WTC11 (cell line): Measurements from ENCODE around the gene SENP8. TPM values are rescaled to one million over a fixed set of nuclear protein-coding genes. Genes with fewer than 3 reads are reported as not detected.

ENCODE experiments used
- ATAC-seq: fragments of 200-7000 bp; cut with Tn5 transposase; 2 replicates; pipeline ENCODE4 v1.10.0; 2021; ENCODE audit warnings: mild to moderate bottlenecking, moderate library complexity
- CTCF ChIA-PET: fragments of 300-600 bp; sonication (Branson Sonifier 250); formaldehyde crosslinking; loops from one replicate; lab custom pipeline; 2021; ENCODE audit warnings: antibody characterized with exemption; lab: Charles Lee
- POLR2A ChIA-PET: fragments of 350-600 bp; sonication (Branson Sonifier 250); formaldehyde crosslinking; loops from one replicate; lab custom pipeline; 2021; ENCODE audit warnings: antibody characterized with exemption; lab: Charles Lee
- DNase-seq: peaks from one replicate; pipeline ENCODE4 v3.0.0; 2021; ENCODE audit warnings: low spot score
- H3K27ac Mint-ChIP-seq: 2 replicates; pipeline ENCODE4 v1.8.0; 2021; ENCODE audit warnings: mixed read lengths
- H3K27me3 Mint-ChIP-seq: 2 replicates; pipeline ENCODE4 v1.8.0; 2021; ENCODE audit warnings: low read depth, mild to moderate bottlenecking, moderate library complexity, mixed read lengths
- H3K36me3 Mint-ChIP-seq: 2 replicates; pipeline ENCODE4 v1.8.0; 2021; ENCODE audit warnings: mixed read lengths
- H3K4me1 Mint-ChIP-seq: 2 replicates; pipeline ENCODE4 v1.8.0; 2022; ENCODE audit warnings: mixed read lengths
- H3K4me3 Mint-ChIP-seq: 2 replicates; pipeline ENCODE4 v1.8.0; 2021; ENCODE audit warnings: mild to moderate bottlenecking, moderate library complexity, mixed read lengths
- H3K9me3 Mint-ChIP-seq: 2 replicates; pipeline ENCODE4 v1.8.0; 2021; ENCODE audit warnings: mixed read lengths
- ARID4B ChIP-seq: sonication (generic); formaldehyde crosslinking; IDR thresholded peaks from 2 replicates; pipeline ENCODE4 v1.8.0; 2023; ENCODE audit warnings: missing genetic modification reagents, mild to moderate bottlenecking, borderline replicate concordance
- ELF4 ChIP-seq: sonication (generic); formaldehyde crosslinking; IDR thresholded peaks from 2 replicates; pipeline ENCODE4 v1.8.1; 2022; ENCODE audit warnings: low read depth, mild to moderate bottlenecking, moderate library complexity, missing genetic modification reagents
- ETV6 ChIP-seq: sonication (generic); formaldehyde crosslinking; IDR thresholded peaks from 2 replicates; pipeline ENCODE4 v1.8.1; 2022; ENCODE audit warnings: mild to moderate bottlenecking, missing genetic modification reagents
- FOXP1 ChIP-seq: sonication (generic); formaldehyde crosslinking; IDR thresholded peaks from 2 replicates; pipeline ENCODE4 v1.8.0; 2022; ENCODE audit warnings: missing genetic modification reagents, mild to moderate bottlenecking, moderate library complexity, borderline replicate concordance
- JAZF1 ChIP-seq: fragments of 250-450 bp; sonication (Bioruptor Pico); IDR thresholded peaks from 2 replicates; pipeline ENCODE4 v1.9.0; 2021; ENCODE audit warnings: moderate library complexity, mild to moderate bottlenecking, inconsistent platforms
- KAT7 ChIP-seq: sonication (generic); formaldehyde crosslinking; IDR thresholded peaks from 2 replicates; pipeline ENCODE4 v1.8.1; 2023; ENCODE audit warnings: missing genetic modification reagents, mild to moderate bottlenecking, borderline replicate concordance
- MAX ChIP-seq: sonication (generic); formaldehyde crosslinking; IDR thresholded peaks from 2 replicates; pipeline ENCODE4 v1.8.0; 2022; ENCODE audit warnings: mild to moderate bottlenecking, missing genetic modification reagents
- MYBL2 ChIP-seq: sonication (generic); formaldehyde crosslinking; IDR thresholded peaks from 2 replicates; pipeline ENCODE4 v1.8.1; 2023; ENCODE audit warnings: mild to moderate bottlenecking, moderate library complexity, missing genetic modification reagents
- NFATC4 ChIP-seq: fragments of 250-450 bp; sonication (Bioruptor Pico); IDR thresholded peaks from 2 replicates; pipeline ENCODE4 v1.9.0; 2021; ENCODE audit warnings: mild to moderate bottlenecking
- RELA ChIP-seq: sonication (generic); formaldehyde crosslinking; IDR thresholded peaks from 2 replicates; pipeline ENCODE4 v1.8.1; 2022; ENCODE audit warnings: missing genetic modification reagents, mild to moderate bottlenecking, borderline replicate concordance
- TCF7 ChIP-seq: sonication (generic); formaldehyde crosslinking; IDR thresholded peaks from 2 replicates; pipeline ENCODE4 v1.8.0; 2022; ENCODE audit warnings: mild to moderate bottlenecking, low read depth, missing genetic modification reagents, moderate library complexity
- TEAD4 ChIP-seq: sonication (generic); formaldehyde crosslinking; IDR thresholded peaks from 2 replicates; pipeline ENCODE4 v1.8.0; 2022; ENCODE audit warnings: mild to moderate bottlenecking, missing genetic modification reagents
- TP53 ChIP-seq: sonication (generic); formaldehyde crosslinking; IDR thresholded peaks from 2 replicates; pipeline ENCODE4 v1.8.1; 2023; ENCODE audit warnings: mild to moderate bottlenecking, missing genetic modification reagents
- USF1 ChIP-seq: sonication (generic); formaldehyde crosslinking; IDR thresholded peaks from 2 replicates; pipeline ENCODE4 v1.8.0; 2022; ENCODE audit warnings: mild to moderate bottlenecking, missing genetic modification reagents
- ZBTB21 ChIP-seq: sonication (generic); formaldehyde crosslinking; IDR thresholded peaks from 2 replicates; pipeline ENCODE4 v1.8.1; 2023; ENCODE audit warnings: mild to moderate bottlenecking, missing genetic modification reagents, borderline replicate concordance
- ZNF396 ChIP-seq: fragments of 250-450 bp; sonication (Bioruptor Pico); IDR thresholded peaks from 2 replicates; pipeline ENCODE4 v1.8.0; 2021; ENCODE audit warnings: mild to moderate bottlenecking, moderate library complexity, borderline replicate concordance
- ZNF416 ChIP-seq: fragments of 250-450 bp; sonication (Bioruptor Pico); IDR thresholded peaks from 2 replicates; pipeline ENCODE4 v1.9.0; 2021; ENCODE audit warnings: mild to moderate bottlenecking, inconsistent platforms
- total RNA-seq: library from RNA; stranded (reverse); gene quantifications from 3 replicates; pipeline ENCODE4 v1.2.3, GENCODE V29; 2021
- TF ChIP-seq, protein P1 (sequence below): sonication (generic); formaldehyde crosslinking; IDR thresholded peaks from 2 replicates; pipeline ENCODE4 v1.8.1; 2023; ENCODE audit warnings: mild to moderate bottlenecking, missing genetic modification reagents, borderline replicate concordance
- TF ChIP-seq, protein P2 (sequence below): sonication (generic); formaldehyde crosslinking; conservative IDR thresholded peaks from 2 replicates; pipeline ENCODE4 v1.8.1; 2022; ENCODE audit warnings: mild to moderate bottlenecking, missing genetic modification reagents
- TF ChIP-seq, protein P3 (sequence below): sonication (generic); formaldehyde crosslinking; IDR thresholded peaks from 2 replicates; pipeline ENCODE4 v1.8.0; 2023; ENCODE audit warnings: missing genetic modification reagents
- TF ChIP-seq, protein P4 (sequence below): sonication (generic); formaldehyde crosslinking; IDR thresholded peaks from 2 replicates; pipeline ENCODE4 v1.8.1; 2023; ENCODE audit warnings: mild to moderate bottlenecking, missing genetic modification reagents

Gene SENP8
- total RNA-seq, 1 experiment from 2014 or later, result 6.3 TPM

DNA sequence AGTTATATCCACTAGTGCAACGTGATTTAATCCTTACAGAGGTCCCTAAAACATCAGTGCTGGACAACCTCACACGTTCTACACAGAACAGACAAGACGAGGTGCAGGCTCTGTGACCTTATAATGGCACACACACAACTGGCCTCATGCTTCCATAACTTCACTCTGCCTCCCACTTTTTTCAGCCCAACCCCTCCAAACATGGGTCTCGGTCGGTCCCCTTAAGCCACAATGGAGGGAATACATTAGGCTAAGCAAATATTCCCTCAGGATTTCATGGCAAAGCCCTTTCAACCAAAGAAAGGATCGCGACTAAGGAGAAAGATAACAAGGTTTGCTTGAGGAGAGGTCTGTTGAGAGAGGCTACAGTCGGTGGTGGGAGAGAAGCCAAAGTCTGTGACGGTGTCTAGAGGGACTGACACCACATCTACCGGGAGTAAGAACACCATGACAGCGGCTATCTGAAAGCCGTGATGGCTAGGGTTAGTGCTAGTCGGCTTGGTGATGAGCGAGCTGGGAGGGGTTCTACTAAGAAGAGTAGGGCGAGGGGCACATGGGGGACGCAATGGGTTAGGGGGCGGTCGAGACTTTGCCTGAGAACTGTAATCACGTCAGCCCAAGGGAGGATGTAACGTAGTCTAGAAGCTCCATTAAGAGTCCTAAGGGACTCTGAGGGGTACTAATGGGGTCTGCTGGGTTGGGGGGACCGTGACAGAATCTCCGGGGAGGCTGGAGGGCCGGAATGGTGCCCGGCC, 1.3 kb upstream of the SENP8 start (continued):
- TF ChIP-seq, protein P1, sequence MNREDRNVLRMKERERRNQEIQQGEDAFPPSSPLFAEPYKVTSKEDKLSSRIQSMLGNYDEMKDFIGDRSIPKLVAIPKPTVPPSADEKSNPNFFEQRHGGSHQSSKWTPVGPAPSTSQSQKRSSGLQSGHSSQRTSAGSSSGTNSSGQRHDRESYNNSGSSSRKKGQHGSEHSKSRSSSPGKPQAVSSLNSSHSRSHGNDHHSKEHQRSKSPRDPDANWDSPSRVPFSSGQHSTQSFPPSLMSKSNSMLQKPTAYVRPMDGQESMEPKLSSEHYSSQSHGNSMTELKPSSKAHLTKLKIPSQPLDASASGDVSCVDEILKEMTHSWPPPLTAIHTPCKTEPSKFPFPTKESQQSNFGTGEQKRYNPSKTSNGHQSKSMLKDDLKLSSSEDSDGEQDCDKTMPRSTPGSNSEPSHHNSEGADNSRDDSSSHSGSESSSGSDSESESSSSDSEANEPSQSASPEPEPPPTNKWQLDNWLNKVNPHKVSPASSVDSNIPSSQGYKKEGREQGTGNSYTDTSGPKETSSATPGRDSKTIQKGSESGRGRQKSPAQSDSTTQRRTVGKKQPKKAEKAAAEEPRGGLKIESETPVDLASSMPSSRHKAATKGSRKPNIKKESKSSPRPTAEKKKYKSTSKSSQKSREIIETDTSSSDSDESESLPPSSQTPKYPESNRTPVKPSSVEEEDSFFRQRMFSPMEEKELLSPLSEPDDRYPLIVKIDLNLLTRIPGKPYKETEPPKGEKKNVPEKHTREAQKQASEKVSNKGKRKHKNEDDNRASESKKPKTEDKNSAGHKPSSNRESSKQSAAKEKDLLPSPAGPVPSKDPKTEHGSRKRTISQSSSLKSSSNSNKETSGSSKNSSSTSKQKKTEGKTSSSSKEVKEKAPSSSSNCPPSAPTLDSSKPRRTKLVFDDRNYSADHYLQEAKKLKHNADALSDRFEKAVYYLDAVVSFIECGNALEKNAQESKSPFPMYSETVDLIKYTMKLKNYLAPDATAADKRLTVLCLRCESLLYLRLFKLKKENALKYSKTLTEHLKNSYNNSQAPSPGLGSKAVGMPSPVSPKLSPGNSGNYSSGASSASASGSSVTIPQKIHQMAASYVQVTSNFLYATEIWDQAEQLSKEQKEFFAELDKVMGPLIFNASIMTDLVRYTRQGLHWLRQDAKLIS (CRISPR knock-in tag), result no peak
- TF ChIP-seq MYBL2, result no peak
- TF ChIP-seq ZBTB21 (CRISPR knock-in tag), result no peak
- no peak for TF ChIP-seq MAX (CRISPR knock-in tag)
- no peak for TF ChIP-seq ZNF396 (CRISPR knock-in tag)
- no peak for TF ChIP-seq JAZF1 (CRISPR knock-in tag)

- peak; percentile 76 for ATAC-seq
- POLR2A ChIA-PET, result interaction anchor here (0.5 kb wide), 1 partner anchor 189 kb away, joined by 3 read pairs; no protein-coding TSS in a partner anchor
- H3K9me3 Mint-ChIP-seq, result no peaks in the 10 kb centered on the region
- H3K27ac Mint-ChIP-seq, result no peak overlapping the region
- H3K4me3 Mint-ChIP-seq, result peak overlapping the region; percentile 89
- H3K4me1 Mint-ChIP-seq, result peaks cover 34% of the 10 kb centered on the region
- H3K27me3 Mint-ChIP-seq, result no peaks in the 10 kb centered on the region
- CTCF ChIA-PET, result interaction anchor here (0.5 to 2.5 kb wide), 5 partner anchors 24 to 374 kb away, joined by 3 to 7 read pairs (median 3); no protein-coding TSS in a partner anchor
- no peaks in the 10 kb centered on the region for H3K36me3 Mint-ChIP-seq
- peak; percentile 84 for DNase-seq
- TF ChIP-seq, protein P2, sequence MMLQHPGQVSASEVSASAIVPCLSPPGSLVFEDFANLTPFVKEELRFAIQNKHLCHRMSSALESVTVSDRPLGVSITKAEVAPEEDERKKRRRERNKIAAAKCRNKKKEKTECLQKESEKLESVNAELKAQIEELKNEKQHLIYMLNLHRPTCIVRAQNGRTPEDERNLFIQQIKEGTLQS (CRISPR knock-in tag), result no peak
- TF ChIP-seq TP53 (CRISPR knock-in tag) (0 out of 2 replicates have a peak, but pooled peaks have one; percentile 72), ELF4 (no peak), ZBTB21 (CRISPR knock-in tag) (no peak), ZNF416 (CRISPR knock-in tag) (no peak), FOXP1 (CRISPR knock-in tag) (no peak), USF1 (CRISPR knock-in tag) (no peak), MAX (CRISPR knock-in tag) (peak; percentile 48; the same call in 1 of the 2 replicates), NFATC4 (no peak), KAT7 (no peak), ARID4B (peak; percentile 57; the same call in 1 of the 2 replicates), TEAD4 (no peak), TCF7 (CRISPR knock-in tag) (no peak), RELA (CRISPR knock-in tag) (peak; percentile 72; the same call in 1 of the 2 replicates), ETV6 (CRISPR knock-in tag) (peak; percentile 71; the same call in 1 of the 2 replicates)
- TF ChIP-seq, protein P3, sequence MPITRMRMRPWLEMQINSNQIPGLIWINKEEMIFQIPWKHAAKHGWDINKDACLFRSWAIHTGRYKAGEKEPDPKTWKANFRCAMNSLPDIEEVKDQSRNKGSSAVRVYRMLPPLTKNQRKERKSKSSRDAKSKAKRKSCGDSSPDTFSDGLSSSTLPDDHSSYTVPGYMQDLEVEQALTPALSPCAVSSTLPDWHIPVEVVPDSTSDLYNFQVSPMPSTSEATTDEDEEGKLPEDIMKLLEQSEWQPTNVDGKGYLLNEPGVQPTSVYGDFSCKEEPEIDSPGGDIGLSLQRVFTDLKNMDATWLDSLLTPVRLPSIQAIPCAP (CRISPR knock-in tag), result 0 out of 2 replicates have a peak, but pooled peaks have one; percentile 25
- TF ChIP-seq, protein P4, sequence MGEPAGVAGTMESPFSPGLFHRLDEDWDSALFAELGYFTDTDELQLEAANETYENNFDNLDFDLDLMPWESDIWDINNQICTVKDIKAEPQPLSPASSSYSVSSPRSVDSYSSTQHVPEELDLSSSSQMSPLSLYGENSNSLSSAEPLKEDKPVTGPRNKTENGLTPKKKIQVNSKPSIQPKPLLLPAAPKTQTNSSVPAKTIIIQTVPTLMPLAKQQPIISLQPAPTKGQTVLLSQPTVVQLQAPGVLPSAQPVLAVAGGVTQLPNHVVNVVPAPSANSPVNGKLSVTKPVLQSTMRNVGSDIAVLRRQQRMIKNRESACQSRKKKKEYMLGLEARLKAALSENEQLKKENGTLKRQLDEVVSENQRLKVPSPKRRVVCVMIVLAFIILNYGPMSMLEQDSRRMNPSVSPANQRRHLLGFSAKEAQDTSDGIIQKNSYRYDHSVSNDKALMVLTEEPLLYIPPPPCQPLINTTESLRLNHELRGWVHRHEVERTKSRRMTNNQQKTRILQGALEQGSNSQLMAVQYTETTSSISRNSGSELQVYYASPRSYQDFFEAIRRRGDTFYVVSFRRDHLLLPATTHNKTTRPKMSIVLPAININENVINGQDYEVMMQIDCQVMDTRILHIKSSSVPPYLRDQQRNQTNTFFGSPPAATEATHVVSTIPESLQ (CRISPR knock-in tag), result no peak
Observed at GRCh38 chr15:72117486-72118016, 652 bp upstream of the SENP8 start.
